Parathyroid adenoma (tissue), 2 donors: ENCODE data around the gene CMTM5.

Experiments used
- H2AFZ ChIP-seq: fragments of 300-600 bp; sonication (generic); one replicate; pipeline ENCODE4 v1.7.0; 2017; ENCODE audit warnings: antibody characterized with exemption, mild to moderate bottlenecking
- H3K27ac ChIP-seq: fragments of 300-600 bp; sonication (generic); one replicate; pipeline ENCODE4 v1.7.0; 2017
- H3K27me3 ChIP-seq: fragments of 300-600 bp; sonication (generic); one replicate; pipeline ENCODE4 v1.7.0; 2017; ENCODE audit warnings: low read length; ENCODE audit not compliant: control insufficient read depth, insufficient read depth
- H3K36me3 ChIP-seq: fragments of 300-600 bp; sonication (generic); one replicate; pipeline ENCODE4 v1.7.0; 2017; ENCODE audit warnings: low read length; ENCODE audit not compliant: control insufficient read depth, insufficient read depth
- H3K4me1 ChIP-seq: fragments of 300-600 bp; sonication (generic); one replicate; pipeline ENCODE4 v1.7.0; 2017; ENCODE audit warnings: control low read depth
- H3K4me2 ChIP-seq: fragments of 300-600 bp; sonication (generic); one replicate; pipeline ENCODE4 v1.7.0; 2017; ENCODE audit warnings: low read length
- H3K4me3 ChIP-seq: fragments of 300-600 bp; sonication (generic); one replicate; pipeline ENCODE4 v1.7.0; 2017; ENCODE audit warnings: low read depth, low read length
- H3K79me2 ChIP-seq: fragments of 300-600 bp; sonication (generic); one replicate; pipeline ENCODE4 v1.7.0; 2017; ENCODE audit warnings: control low read depth
- H3K9ac ChIP-seq: fragments of 300-600 bp; sonication (generic); one replicate; pipeline ENCODE4 v1.7.0; 2017; ENCODE audit warnings: mild to moderate bottlenecking
- H3K9me3 ChIP-seq: fragments of 300-600 bp; sonication (generic); one replicate; pipeline ENCODE4 v1.7.0; 2017; ENCODE audit warnings: low read length; ENCODE audit not compliant: control insufficient read depth
- CTCF ChIP-seq: fragments of 300-600 bp; sonication (generic); IDR thresholded peaks from one replicate; pipeline ENCODE4 v1.7.0; 2017; ENCODE audit warnings: antibody characterized with exemption, mild to moderate bottlenecking
- donor health status: primary hyperparathyroidism.

CMTM5 gene

GRCh38 chr14:23411563-23412525 is 35.0 kb downstream of the CMTM5 start:
- H3K4me2 ChIP-seq, result no peak overlapping the region
- H3K9me3 ChIP-seq, result no peaks in the 10 kb centered on the region
- H3K79me2 ChIP-seq, result no peaks in the 10 kb centered on the region
- TF ChIP-seq CTCF, result no peak
- H2AFZ ChIP-seq, result no peak overlapping the region
- H3K9ac ChIP-seq, result no peak overlapping the region
- H3K4me1 ChIP-seq, result no peaks in the 10 kb centered on the region
- no peak overlapping the region for H3K4me3 ChIP-seq
- H3K27ac ChIP-seq, result no peak overlapping the region
- no peaks in the 10 kb centered on the region for H3K36me3 ChIP-seq
- no peaks in the 10 kb centered on the region for H3K27me3 ChIP-seq

- H3K79me2 ChIP-seq, result no peaks in the 10 kb centered on the region
- H3K27ac ChIP-seq, result no peak overlapping the region
- H2AFZ ChIP-seq, result no peak overlapping the region
- H3K9me3 ChIP-seq, result no peaks in the 10 kb centered on the region
- H3K4me3 ChIP-seq, result no peak overlapping the region
- TF ChIP-seq CTCF, result no peak
- H3K4me2 ChIP-seq, result no peak overlapping the region
- no peak overlapping the region for H3K9ac ChIP-seq
- H3K27me3 ChIP-seq, result no peaks in the 10 kb centered on the region
- no peaks in the 10 kb centered on the region for H3K4me1 ChIP-seq
- no peaks in the 10 kb centered on the region for H3K36me3 ChIP-seq
Observed at GRCh38 chr14:23413681-23414080, 36.8 kb downstream of the CMTM5 start.

GRCh38 chr14:23414254-23414653 is 37.4 kb downstream of the CMTM5 start:
- no peak overlapping the region for H3K4me2 ChIP-seq
- H3K27me3 ChIP-seq, result no peaks in the 10 kb centered on the region
- H3K4me3 ChIP-seq, result no peak overlapping the region
- H3K9me3 ChIP-seq, result no peaks in the 10 kb centered on the region
- TF ChIP-seq CTCF, result no peak
- no peaks in the 10 kb centered on the region for H3K79me2 ChIP-seq
- no peaks in the 10 kb centered on the region for H3K4me1 ChIP-seq
- H3K27ac ChIP-seq, result no peak overlapping the region
- H3K36me3 ChIP-seq, result no peaks in the 10 kb centered on the region
- no peak overlapping the region for H2AFZ ChIP-seq
- H3K9ac ChIP-seq, result no peak overlapping the region

GRCh38 chr14:23414906-23415820 is 38.3 kb downstream of the CMTM5 start:
- Histone ChIP-seq H3K4me1 (no peaks in the 10 kb centered on the region), H3K4me2 (no peak overlapping the region), H3K4me3 (no peak overlapping the region), H3K9me3 (no peaks in the 10 kb centered on the region), H3K9ac (no peak overlapping the region), H3K36me3 (no peaks in the 10 kb centered on the region), H3K27me3 (no peaks in the 10 kb centered on the region), H3K27ac (no peak overlapping the region), H3K79me2 (no peaks in the 10 kb centered on the region), H2AFZ (no peak overlapping the region)
- TF ChIP-seq CTCF, result no peak
